Choroid plexus epithelial cell (primary cell): ENCODE data around the gene MAPK7.

Experiments
- DNase-seq: peaks from one replicate; pipeline ENCODE4 v3.0.0-alpha.2; 2010; ENCODE audit warnings: low read depth
- H3K4me3 ChIP-seq: 2 replicates; pipeline ENCODE4 v1.5.1; 2011; ENCODE audit warnings: low read depth, mild to moderate bottlenecking, control low read depth, low read length, moderate library complexity
- TF ChIP-seq, protein P1 (sequence below): conservative IDR thresholded peaks from 2 replicates; pipeline ENCODE4 v1.5.1; 2011; ENCODE audit warnings: low read depth, mild to moderate bottlenecking, control low read depth, inconsistent platforms, low read length, moderate library complexity

Gene MAPK7

DNA sequence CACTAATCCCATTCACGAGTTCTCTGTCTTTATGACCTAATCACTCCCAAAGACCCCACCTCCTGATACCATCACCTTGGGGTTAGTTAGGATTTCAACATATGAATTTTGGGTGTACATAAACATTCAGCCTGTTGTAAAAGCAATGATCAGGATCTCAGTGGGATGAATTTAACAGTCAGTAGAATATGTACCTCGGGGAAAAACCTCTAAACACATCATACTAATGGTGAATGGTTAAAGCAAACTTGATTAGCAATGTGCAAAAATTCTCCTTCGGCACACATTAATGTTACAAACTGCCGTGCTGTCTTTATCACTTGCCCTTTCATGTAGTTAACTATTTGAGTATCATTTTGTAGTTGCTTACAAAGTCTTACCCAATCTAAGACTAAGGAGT lies 42.9 kb downstream of the MAPK7 start:
- no peak for DNase-seq
- H3K4me3 ChIP-seq: no peak overlapping the region
- TF ChIP-seq, protein P1, sequence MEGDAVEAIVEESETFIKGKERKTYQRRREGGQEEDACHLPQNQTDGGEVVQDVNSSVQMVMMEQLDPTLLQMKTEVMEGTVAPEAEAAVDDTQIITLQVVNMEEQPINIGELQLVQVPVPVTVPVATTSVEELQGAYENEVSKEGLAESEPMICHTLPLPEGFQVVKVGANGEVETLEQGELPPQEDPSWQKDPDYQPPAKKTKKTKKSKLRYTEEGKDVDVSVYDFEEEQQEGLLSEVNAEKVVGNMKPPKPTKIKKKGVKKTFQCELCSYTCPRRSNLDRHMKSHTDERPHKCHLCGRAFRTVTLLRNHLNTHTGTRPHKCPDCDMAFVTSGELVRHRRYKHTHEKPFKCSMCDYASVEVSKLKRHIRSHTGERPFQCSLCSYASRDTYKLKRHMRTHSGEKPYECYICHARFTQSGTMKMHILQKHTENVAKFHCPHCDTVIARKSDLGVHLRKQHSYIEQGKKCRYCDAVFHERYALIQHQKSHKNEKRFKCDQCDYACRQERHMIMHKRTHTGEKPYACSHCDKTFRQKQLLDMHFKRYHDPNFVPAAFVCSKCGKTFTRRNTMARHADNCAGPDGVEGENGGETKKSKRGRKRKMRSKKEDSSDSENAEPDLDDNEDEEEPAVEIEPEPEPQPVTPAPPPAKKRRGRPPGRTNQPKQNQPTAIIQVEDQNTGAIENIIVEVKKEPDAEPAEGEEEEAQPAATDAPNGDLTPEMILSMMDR: no peak

DNA sequence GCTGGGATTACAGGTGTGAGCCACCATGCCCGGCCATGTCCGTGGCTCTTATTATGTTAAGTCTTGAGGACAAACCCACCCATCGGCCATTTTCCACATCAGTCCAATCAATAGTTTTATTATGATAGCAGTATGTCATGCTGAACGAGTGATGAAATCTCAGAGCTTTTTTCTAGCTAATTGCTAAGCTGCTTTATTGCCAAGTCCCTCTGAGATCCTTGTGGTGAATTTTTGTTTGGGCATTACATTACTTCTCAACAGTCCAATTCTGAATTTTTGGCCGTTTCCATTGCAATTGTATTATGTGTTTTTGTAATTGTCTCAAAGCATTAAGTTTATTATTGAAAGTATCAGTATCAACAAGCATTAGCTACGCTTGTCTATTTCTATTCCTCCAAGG lies 43.6 kb downstream of the MAPK7 start:
- TF ChIP-seq, protein P1: no peak
- H3K4me3 ChIP-seq: no peak overlapping the region
- no peak for DNase-seq

DNA sequence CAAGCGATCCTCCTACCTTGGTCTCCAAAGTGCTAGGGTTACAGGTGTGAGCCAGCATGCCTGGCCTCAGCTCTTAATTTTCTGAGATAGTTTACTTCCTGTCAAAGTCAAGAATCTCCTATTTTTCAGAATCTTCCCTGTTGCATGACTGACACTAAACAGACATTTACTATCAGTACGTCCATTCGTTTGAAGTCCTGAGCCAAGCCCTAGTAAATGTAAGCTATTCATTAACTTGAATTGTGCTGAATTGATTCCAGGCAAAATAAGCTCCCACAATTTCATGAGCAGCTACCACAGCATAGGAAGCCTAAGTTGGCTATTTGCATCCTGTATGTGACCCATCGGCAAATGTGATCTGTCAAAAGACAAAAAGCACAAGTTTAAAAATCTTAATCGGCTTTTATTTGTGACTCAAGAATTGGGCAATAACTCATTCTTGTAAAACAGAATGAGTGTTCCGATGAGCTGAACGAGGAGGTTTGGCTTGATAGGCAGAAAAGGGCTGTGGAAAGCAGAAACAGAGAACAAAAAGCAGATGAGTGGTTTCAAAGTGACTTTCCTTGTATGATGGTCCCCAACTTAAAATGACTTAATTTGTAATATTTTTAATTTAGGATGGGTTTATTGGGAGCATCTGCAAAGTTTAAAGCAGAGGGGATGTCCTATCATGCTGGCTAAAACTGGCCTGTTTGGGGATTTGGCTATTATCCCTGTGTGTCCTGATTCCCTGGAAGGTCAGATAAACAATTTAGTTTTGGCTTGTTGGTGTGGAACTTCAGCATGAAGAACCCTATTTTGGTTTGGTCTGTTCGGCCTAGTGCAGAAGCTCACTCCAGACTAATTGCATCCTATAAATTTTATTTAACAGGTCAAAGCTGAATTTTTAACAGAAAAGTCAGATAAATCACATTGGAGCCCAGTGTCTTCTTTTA lies 46.9 kb downstream of the MAPK7 start:
- no peak overlapping the region for H3K4me3 ChIP-seq
- TF ChIP-seq, protein P1: no peak
- no peak for DNase-seq

DNA sequence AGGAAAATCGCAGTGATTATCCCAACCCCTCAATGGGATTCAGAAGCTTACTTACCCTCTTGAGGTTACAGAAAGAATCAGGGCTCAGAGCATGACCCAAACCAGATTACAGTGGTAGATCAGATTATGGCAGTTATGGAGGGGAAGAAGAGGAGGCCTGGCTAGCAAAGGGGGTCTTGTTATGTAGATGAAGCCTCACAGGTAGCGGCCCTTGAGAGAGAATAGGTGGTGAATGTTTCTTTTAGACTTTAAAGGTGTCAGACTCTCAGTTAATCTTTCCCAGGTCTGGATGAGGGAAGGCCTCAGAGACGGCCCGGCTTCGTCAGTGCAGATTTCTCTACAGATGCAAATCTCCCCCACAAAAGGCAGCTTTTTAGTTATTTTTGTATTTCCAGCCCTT lies 48.3 kb downstream of the MAPK7 start:
- H3K4me3 ChIP-seq: no peak overlapping the region
- no peak for DNase-seq
- TF ChIP-seq, protein P1: no peak

DNA sequence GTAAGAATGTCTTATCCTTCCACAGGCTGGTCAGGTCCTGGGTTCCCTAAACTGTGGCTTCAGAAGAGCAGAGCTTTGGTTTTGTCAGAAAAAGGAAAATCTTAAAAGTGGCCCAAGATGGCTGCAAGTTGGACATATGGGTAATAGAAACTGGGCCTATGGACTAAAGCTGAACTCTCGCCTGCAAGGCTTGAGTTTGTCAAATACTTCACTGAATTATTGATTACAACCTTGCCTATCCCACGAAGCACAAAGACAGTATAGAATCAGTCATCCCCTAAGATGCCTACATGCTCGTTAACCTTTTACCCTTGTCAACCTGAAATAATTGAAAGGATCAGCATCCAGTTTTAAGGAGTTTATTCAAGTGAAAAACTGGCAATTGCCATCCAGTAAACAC lies 53.4 kb downstream of the MAPK7 start:
- no peak overlapping the region for H3K4me3 ChIP-seq
- DNase-seq: no peak
- TF ChIP-seq, protein P1: no peak
